Amygdala (tissue), 56 donors: ENCODE measurements around the gene SH3RF2.
"Not testable (repeated sequence)": the region's sequence is repeated elsewhere in the genome, so short reads cannot be mapped to it uniquely, and the experiment has no call there.

Experiments used
- DNase-seq, 56 donors: peaks; one replicate each; lab custom pipeline; 2025; lab: John Stamatoyannopoulos, UW

The SH3RF2 gene

DNA sequence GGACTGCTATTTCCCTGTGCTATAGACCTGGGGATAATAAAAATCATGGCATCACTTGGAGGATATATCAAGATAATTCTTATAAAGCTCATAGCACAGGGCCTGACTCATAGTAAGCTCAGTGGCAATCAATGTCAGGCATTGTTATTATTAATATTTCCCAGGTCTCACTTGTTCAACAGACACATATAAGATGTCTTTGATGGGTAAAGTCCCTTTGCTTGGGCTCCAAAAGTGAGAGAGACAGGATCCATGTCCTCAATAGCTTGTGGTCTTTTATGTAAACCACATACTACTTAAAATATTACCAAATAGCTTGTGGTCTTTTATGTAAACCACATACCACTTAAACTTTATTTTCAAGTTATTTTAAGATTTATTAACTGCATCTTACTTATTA lies 11.2 kb downstream of the SH3RF2 start:
- DNase-seq: no peak

DNA sequence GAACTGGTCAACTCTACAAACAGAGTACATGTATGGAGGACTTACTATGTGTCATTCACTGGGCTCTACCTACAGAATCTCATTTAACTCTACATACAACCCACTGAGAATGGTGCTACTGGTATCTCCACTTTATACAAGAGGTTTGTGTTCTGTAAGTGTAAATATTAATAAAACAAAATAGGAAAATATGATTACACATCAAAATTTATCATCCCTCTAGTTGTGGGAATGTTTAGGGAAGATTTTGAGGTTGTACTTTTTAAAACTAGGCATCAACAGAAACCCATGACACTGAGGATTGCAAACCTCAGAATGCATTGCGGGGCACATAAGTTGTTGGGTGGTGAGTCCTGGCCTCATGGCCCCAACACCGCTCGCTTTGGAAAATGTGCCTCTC lies 11.7 kb downstream of the SH3RF2 start:
- DNase-seq: no peak

DNA sequence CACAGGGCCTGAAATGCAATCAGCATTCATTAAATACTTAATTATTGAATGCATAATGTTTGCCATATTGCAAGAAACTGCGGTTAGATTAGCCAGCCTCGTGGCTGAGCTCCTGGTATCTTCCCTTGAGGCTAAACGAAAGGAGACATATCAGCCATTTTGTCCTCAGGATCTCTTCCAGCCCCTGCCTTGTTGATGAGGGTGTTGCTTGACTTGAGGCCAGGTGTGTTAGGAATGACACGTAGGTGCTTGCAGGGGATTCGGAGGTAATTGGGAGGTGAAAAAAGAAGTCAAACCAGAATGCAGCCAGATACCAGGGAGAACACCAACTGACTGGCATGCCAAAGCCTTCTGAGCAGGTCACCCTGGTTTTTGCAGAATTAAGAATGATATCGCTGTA lies 12.5 kb downstream of the SH3RF2 start:
- DNase-seq: no peak

GRCh38 chr5:145949474-145949873 lies 13.1 kb downstream of the SH3RF2 start:
- DNase-seq: no peak

DNA sequence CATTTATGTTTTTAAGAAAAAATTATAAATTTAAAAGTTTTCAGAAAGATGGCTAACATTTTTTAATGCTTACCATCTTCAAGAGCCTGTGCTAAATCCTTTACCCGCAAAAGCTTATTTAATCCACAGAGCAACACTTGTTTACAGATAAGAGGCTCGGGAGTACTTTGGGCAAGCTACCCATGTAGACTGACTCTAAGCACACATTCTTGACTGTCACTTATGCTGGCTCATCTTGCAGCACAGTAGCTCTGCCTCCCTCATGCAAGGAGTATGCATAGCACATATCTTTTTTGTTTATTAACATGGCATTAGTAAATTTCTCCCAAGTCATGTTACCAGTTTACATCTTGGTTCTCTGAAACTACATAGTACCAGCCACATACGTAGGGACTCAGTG lies 14.7 kb downstream of the SH3RF2 start:
- no peak for DNase-seq

GRCh38 chr5:145953202-145953601 lies 16.8 kb downstream of the SH3RF2 start:
- no peak for DNase-seq

GRCh38 chr5:145954140-145954539 lies 17.8 kb downstream of the SH3RF2 start:
- DNase-seq: not testable (repeated sequence)

DNA sequence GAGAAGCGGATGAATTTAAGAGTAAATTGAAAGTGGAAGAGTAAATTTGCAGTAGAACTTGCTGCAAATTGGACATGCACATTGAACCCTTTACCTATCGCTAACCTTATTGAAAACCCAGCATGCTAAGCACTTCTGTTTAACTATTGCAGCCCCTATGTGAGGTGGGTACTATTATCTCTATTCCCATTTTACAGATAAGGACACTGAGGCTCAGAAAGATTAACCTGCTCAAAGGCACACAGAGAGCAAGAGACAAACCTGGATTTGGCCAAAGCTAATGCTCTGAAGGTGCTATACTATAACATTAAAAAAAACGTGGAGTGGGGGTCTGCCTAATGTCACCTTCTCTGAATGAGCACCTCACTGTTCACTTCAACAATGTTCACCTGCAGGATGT lies 21.0 kb downstream of the SH3RF2 start:
- no peak for DNase-seq

- no peak for DNase-seq
Measured at GRCh38 chr5:145958436-145958835, 22.1 kb downstream of the SH3RF2 start.

DNA sequence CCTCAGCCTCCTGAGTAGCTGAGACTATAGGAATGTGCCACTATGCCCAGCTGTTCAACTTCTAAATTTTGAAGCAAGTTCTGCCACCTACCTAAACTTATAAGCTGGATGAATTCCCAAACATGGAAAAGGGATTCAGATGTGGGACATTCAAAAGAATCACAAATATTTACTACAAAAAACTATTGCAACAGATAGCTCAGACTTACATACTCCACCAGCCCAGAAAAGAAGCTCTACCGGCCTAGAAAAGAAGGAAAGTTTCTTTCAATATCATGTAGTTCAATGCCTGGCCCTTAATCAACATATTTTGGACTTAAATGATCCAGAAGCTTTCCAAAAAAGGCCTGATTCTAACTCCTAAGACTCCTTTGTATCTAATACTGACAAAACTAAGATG lies 23.8 kb downstream of the SH3RF2 start:
- no peak for DNase-seq

- DNase-seq: no peak
Measured at GRCh38 chr5:145960848-145961600, 24.6 kb downstream of the SH3RF2 start.

DNA sequence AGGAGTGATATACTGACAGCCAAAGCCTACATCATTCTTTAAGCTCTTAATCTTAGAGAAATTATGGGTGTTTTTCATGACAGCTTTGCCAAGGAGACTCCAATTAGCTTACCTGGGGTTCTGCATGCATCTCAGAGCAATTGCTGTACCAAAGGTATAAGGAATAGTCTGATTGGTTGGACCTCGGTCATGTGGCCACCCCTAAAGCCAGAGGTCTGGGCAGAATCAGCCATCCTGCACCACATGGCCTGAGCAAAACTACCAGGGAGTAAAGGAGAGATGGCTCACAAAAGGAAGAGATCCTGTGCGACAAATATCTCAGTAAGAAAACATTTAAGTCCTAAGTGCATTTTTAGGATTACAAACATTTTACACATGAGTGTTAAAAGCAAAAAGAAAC lies 25.6 kb downstream of the SH3RF2 start:
- no peak for DNase-seq

DNA sequence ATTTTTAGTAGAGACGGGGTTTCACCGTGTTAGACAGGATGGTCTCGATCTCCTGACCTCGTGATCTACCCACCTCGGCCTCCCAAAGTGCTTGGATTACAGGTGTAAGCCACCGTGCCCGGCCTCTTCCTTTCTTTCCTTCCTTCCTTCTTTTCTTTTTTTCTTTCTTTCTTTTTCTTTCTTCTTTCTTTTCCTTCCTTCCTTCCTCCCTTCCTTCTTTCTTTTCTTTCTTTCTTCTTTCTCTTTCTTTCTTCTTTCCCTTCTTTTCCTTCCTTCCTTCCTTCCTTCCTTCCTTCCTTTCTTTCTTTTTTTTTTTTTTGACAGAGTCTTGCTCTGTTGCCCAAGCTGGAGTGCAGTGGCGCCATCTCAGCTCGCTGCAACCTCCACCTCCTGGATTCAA lies 27.6 kb downstream of the SH3RF2 start:
- DNase-seq: not testable (repeated sequence)

- DNase-seq: no peak
Measured at GRCh38 chr5:145965804-145966203, 29.4 kb downstream of the SH3RF2 start.

DNA sequence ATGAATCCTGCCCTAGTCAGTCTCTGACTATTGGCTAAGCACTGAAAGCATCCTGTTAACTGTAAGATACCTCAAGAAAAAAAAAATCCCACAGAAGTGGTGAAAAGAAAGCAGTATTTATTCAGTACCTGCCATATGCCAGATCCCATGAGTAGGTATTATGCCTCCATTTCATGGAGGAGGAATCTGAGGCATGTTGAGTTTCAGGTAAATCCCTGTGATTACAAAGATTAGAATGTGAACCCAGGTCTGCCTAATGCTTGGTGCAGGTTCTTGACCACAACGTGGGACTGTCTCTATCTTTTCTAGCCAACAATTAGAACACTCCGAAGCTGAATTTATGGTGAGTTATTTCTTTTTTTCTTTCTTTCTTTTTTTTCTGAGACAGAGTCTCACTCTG lies 30.9 kb downstream of the SH3RF2 start:
- DNase-seq: no peak

DNA sequence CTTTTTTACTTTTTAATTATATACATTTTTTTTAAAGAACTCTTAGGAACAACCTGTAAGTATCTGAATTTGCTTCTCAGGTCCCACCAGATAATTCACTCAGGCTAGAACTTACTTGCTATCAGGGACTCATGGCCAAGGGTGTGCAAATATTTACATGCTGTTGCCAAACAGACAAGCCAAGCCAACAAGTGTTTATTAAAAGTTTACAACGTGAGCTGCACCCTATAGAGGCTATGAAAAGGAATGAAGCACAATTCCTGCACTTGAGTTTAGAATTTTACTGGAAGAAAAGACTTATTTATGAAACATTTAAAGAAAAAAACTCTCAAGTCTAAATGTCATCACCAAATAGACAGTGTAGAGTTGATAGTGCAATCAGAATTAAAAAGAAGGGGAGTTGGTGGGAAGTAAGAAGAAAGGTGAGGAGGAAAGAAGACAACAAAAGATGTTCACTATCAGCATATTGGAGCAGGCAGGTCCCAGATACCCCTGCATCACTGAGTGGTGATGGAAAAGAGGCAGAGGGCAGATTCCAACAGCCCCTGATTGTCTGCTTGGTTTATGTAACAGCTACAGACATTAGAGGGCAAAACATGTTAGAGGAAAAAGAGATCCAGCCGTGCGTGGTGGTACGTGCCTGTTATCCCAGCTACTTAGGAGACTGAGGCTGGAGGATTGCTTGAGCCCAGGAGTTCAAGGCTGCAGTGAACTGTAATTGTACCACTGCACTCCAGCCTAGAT lies 32.8 kb downstream of the SH3RF2 start:
- DNase-seq: no peak

- DNase-seq: no peak
Measured at GRCh38 chr5:145969714-145970092, 33.3 kb downstream of the SH3RF2 start.

GRCh38 chr5:145971108-145971507 lies 34.7 kb downstream of the SH3RF2 start:
- no peak for DNase-seq

DNA sequence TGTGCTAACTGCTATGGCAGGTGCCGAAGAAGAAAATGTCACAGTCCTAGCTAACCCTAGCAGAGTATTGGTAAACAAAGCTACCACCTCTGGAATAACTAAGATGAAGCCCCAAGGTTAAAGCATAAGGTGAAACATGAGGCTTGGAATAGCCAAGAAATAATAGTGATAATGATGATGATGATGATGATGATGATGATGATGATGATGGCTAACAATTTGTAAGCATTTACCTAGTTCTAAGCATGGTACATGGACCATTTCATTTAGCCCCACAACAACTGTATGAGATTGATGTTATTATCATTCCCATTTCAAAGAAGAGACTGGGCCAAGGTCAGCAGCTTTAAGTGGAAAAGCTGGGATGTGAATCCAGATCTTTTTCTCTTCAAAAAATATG lies 35.3 kb downstream of the SH3RF2 start:
- DNase-seq: no peak

GRCh38 chr5:145975001-145975360 lies 38.6 kb downstream of the SH3RF2 start:
- no peak for DNase-seq

GRCh38 chr5:145975361-145976066 lies 39.1 kb downstream of the SH3RF2 start:
- no peak for DNase-seq
